Activated naive CD4-positive, alpha-beta T cell treated with anti-CD3 and anti-CD28 coated beads, Interleukin-2, amount 10 ng/mL, durations not matched to agents 7 days and 5 days (primary cell): Measurements from ENCODE around the gene CASP10.

Experiments used
- CTCF ChIA-PET: fragments of 350-600 bp; sonication (Branson Sonifier 250); formaldehyde crosslinking; loops from one replicate; lab custom pipeline; 2021; ENCODE audit warnings: antibody characterized with exemption; lab: Charles Lee
- DNase-seq: peaks from one replicate; pipeline ENCODE4 v3.0.0-alpha.2; 2020
- H3K27ac Mint-ChIP-seq: one replicate; pipeline ENCODE4 v1.8.0; 2021; ENCODE audit warnings: mild to moderate bottlenecking, moderate library complexity, mixed read lengths
- H3K27me3 Mint-ChIP-seq: one replicate; pipeline ENCODE4 v1.8.0; 2021; ENCODE audit warnings: mild to moderate bottlenecking, mixed read lengths
- H3K36me3 Mint-ChIP-seq: one replicate; pipeline ENCODE4 v1.8.0; 2021; ENCODE audit warnings: mixed read lengths
- H3K4me1 Mint-ChIP-seq: one replicate; pipeline ENCODE4 v1.8.0; 2021; ENCODE audit warnings: mixed read lengths
- H3K4me3 Mint-ChIP-seq: one replicate; pipeline ENCODE4 v1.8.0; 2021; ENCODE audit warnings: mild to moderate bottlenecking, moderate library complexity, mixed read lengths
- H3K9me3 Mint-ChIP-seq: one replicate; pipeline ENCODE4 v1.8.0; 2021; ENCODE audit warnings: mixed read lengths

CASP10 gene

GRCh38 chr2:201270293-201271001 lies 87.5 kb downstream of the CASP10 start:
- peak overlapping the region; percentile 37 for H3K27ac Mint-ChIP-seq
- no peaks in the 10 kb centered on the region for H3K27me3 Mint-ChIP-seq
- H3K9me3 Mint-ChIP-seq: no peaks in the 10 kb centered on the region
- peaks cover 77% of the 10 kb centered on the region for H3K4me1 Mint-ChIP-seq
- H3K36me3 Mint-ChIP-seq: peaks cover 84% of the 10 kb centered on the region
- CTCF ChIA-PET: interaction anchor here (1.2 kb wide), 1 partner anchor 10 kb away, joined by 3 read pairs; the partner anchor contains the start of gene CASP8
- DNase-seq: no peak
- no peak overlapping the region for H3K4me3 Mint-ChIP-seq

- Mint-ChIP-seq H3K4me3 (no peak overlapping the region), H3K27ac (peak overlapping the region; percentile 3), H3K36me3 (peaks cover 82% of the 10 kb centered on the region), H3K9me3 (no peaks in the 10 kb centered on the region), H3K27me3 (no peaks in the 10 kb centered on the region), H3K4me1 (peaks cover 63% of the 10 kb centered on the region)
- no peak for DNase-seq
- CTCF ChIA-PET: no interaction called here
Measured at GRCh38 chr2:201271917-201272316, 89.0 kb downstream of the CASP10 start.

- peak overlapping the region; percentile 76 for H3K27ac Mint-ChIP-seq
Measured at GRCh38 chr2:201273330-201273983, 90.5 kb downstream of the CASP10 start.

GRCh38 chr2:201275069-201275468 lies 92.1 kb downstream of the CASP10 start:
- no peak for DNase-seq
- CTCF ChIA-PET: interaction anchor here (1.1 kb wide), 1 partner anchor 10 kb away, joined by 4 read pairs; no protein-coding TSS in a partner anchor
- H3K36me3 Mint-ChIP-seq: peaks cover 81% of the 10 kb centered on the region
- no peaks in the 10 kb centered on the region for H3K27me3 Mint-ChIP-seq
- H3K4me1 Mint-ChIP-seq: peaks cover 49% of the 10 kb centered on the region
- no peaks in the 10 kb centered on the region for H3K9me3 Mint-ChIP-seq
- no peak overlapping the region for H3K4me3 Mint-ChIP-seq
- H3K27ac Mint-ChIP-seq: peak overlapping the region; percentile 7

More at GRCh38 chr2:201273330-201273983, 90.5 kb downstream of the CASP10 start:
- DNase-seq: no peak
- Mint-ChIP-seq H3K9me3 (no peaks in the 10 kb centered on the region), H3K27me3 (no peaks in the 10 kb centered on the region), H3K4me1 (peaks cover 53% of the 10 kb centered on the region), H3K4me3 (no peak overlapping the region), H3K36me3 (peaks cover 80% of the 10 kb centered on the region)
- CTCF ChIA-PET: interaction anchor here (0.9 to 1.2 kb wide), 2 partner anchors 11 to 90 kb away, joined by 3 to 4 read pairs; no protein-coding TSS in a partner anchor

GRCh38 chr2:201275990-201276389 lies 93.0 kb downstream of the CASP10 start:
- Mint-ChIP-seq H3K4me1 (peaks cover 49% of the 10 kb centered on the region), H3K36me3 (peaks cover 81% of the 10 kb centered on the region), H3K27me3 (no peaks in the 10 kb centered on the region), H3K4me3 (no peak overlapping the region), H3K27ac (no peak overlapping the region), H3K9me3 (no peaks in the 10 kb centered on the region)
- no peak for DNase-seq
- CTCF ChIA-PET: no interaction called here

- Mint-ChIP-seq H3K36me3 (peaks cover 80% of the 10 kb centered on the region), H3K27me3 (no peaks in the 10 kb centered on the region), H3K4me1 (peaks cover 44% of the 10 kb centered on the region), H3K27ac (no peak overlapping the region), H3K4me3 (no peak overlapping the region), H3K9me3 (no peaks in the 10 kb centered on the region)
- no peak for DNase-seq
- CTCF ChIA-PET: interaction anchor here (1.5 kb wide), 1 partner anchor 44 kb away, joined by 5 read pairs; no protein-coding TSS in a partner anchor
Measured at GRCh38 chr2:201276511-201276910, 93.6 kb downstream of the CASP10 start.
